ENCODE results near the gene ITPRID2.

Gene ITPRID2

GRCh38 chr2:181892799-181893435, 1.4 kb downstream of the ITPRID2 start:
- ChIA-PET CTCF (interaction anchor here (1.0 to 4.4 kb wide), 5 partner anchors 11 to 177 kb away, joined by 3 to 28 read pairs (median 3); no protein-coding TSS in a partner anchor), POLR2A (no interaction called here)
- no peak for DNase-seq (ENCODE audit: extremely low spot score)
- no peak for TF ChIP-seq CTCF (IDR thresholded peaks at IDR 0.05; ENCODE audit: control extremely low read depth, extremely low read depth, low read depth, missing control alignments)

- POLR2A ChIA-PET = no interaction called here
- no peak for DNase-seq (ENCODE audit: extremely low spot score)
- CTCF ChIA-PET = interaction anchor here (1.0 to 2.8 kb wide), 2 partner anchors 10 to 13 kb away, joined by 3 to 12 read pairs; no protein-coding TSS in a partner anchor
- no peak for TF ChIP-seq CTCF (IDR thresholded peaks at IDR 0.05; ENCODE audit: control extremely low read depth, extremely low read depth, low read depth, missing control alignments)
Measured at GRCh38 chr2:181894381-181894780, 2.9 kb downstream of the ITPRID2 start.

GRCh38 chr2:181895818-181896217, 4.3 kb downstream of the ITPRID2 start:
- ChIA-PET CTCF (interaction anchor here (1.0 to 2.8 kb wide), 4 partner anchors 9 to 915 kb away, joined by 3 to 12 read pairs (median 3); partner anchors contain the start of gene UBE2E3), POLR2A (no interaction called here)
- no peak for TF ChIP-seq CTCF (IDR thresholded peaks at IDR 0.05; ENCODE audit: control extremely low read depth, extremely low read depth, low read depth, missing control alignments)
- no peak for DNase-seq (ENCODE audit: extremely low spot score)

- TF ChIP-seq CTCF (IDR thresholded peaks at IDR 0.05; ENCODE audit: control extremely low read depth, extremely low read depth, low read depth, missing control alignments) = no peak
- DNase-seq (ENCODE audit: extremely low spot score) = no peak
- POLR2A ChIA-PET = no interaction called here
- CTCF ChIA-PET = interaction anchor here (1.0 to 2.8 kb wide), 2 partner anchors 8 to 11 kb away, joined by 3 to 12 read pairs; no protein-coding TSS in a partner anchor
Measured at GRCh38 chr2:181896286-181896685, 4.8 kb downstream of the ITPRID2 start.

- ChIA-PET CTCF (interaction anchor here (1.0 to 1.7 kb wide), 6 partner anchors 9 to 178 kb away, joined by 3 to 4 read pairs (median 3); no protein-coding TSS in a partner anchor), POLR2A (interaction anchor here (1.0 to 1.3 kb wide), 2 partner anchors 8 to 10 kb away, joined by 3 to 4 read pairs; partner anchors contain the start of gene ITPRID2)
- TF ChIP-seq CTCF (IDR thresholded peaks at IDR 0.05; ENCODE audit: control extremely low read depth, extremely low read depth, low read depth, missing control alignments) = no peak
- no peak for DNase-seq (ENCODE audit: extremely low spot score)
Measured at GRCh38 chr2:181900007-181900651, 8.6 kb downstream of the ITPRID2 start.

GRCh38 chr2:181902625-181903024, 11.1 kb downstream of the ITPRID2 start:
- ChIA-PET CTCF (interaction anchor here (0.8 to 4.1 kb wide), 5 partner anchors 12 to 187 kb away, joined by 3 to 28 read pairs (median 3); partner anchors contain the start of gene ITPRID2), POLR2A (no interaction called here)

More at GRCh38 chr2:181902625-181903024, 11.1 kb downstream of the ITPRID2 start:
- DNase-seq (ENCODE audit: extremely low spot score) = no peak
- no peak for TF ChIP-seq CTCF (IDR thresholded peaks at IDR 0.05; ENCODE audit: control extremely low read depth, extremely low read depth, low read depth, missing control alignments)
